NOMO-1 (cell line): Measurements from ENCODE around the gene WDR54.
A peak's percentile ranks its signal among the peaks of the same experiment; 100 is the strongest.
"Not testable (repeated sequence)": the region's sequence is repeated elsewhere in the genome, so short reads cannot be mapped to it uniquely, and the experiment has no call there.

Source experiments
- DNase-seq, 2 experiments: peaks; one replicate each; lab custom pipeline; 2025; ENCODE audit not compliant: unreplicated experiment in 2 of 2; lab: John Stamatoyannopoulos, UW

Gene WDR54

GRCh38 chr2:74401891-74402290, 19.6 kb upstream of the WDR54 start:
- no peak for DNase-seq

GRCh38 chr2:74406035-74406434, 15.5 kb upstream of the WDR54 start:
- DNase-seq = no peak

- DNase-seq = no peak
Measured at GRCh38 chr2:74407682-74408081, 13.8 kb upstream of the WDR54 start.

- no peak for DNase-seq
Measured at GRCh38 chr2:74413001-74413698, 8.4 kb upstream of the WDR54 start.

DNA sequence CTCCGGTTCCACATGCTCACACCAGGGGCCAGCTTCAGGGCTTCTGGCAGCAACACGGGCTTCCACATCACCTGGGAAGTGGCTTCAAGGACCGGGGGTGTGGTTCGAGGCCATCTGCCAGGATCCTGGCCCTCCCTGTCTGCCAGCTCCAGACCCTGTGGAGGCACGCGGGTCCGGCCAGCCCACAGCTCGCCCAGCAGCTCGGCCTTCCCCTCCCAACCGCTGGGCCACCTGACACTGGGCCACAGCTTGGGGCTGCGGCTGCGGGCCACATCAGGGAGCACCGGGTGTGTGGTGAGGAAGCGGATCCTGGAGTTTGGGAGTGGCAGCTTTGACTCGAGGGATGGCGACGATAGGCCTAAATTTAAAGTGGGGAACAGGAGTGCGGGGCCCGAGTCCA, 7.1 kb upstream of the WDR54 start:
- DNase-seq = no peak

GRCh38 chr2:74414881-74415761, 6.4 kb upstream of the WDR54 start:
- no peak for DNase-seq

DNA sequence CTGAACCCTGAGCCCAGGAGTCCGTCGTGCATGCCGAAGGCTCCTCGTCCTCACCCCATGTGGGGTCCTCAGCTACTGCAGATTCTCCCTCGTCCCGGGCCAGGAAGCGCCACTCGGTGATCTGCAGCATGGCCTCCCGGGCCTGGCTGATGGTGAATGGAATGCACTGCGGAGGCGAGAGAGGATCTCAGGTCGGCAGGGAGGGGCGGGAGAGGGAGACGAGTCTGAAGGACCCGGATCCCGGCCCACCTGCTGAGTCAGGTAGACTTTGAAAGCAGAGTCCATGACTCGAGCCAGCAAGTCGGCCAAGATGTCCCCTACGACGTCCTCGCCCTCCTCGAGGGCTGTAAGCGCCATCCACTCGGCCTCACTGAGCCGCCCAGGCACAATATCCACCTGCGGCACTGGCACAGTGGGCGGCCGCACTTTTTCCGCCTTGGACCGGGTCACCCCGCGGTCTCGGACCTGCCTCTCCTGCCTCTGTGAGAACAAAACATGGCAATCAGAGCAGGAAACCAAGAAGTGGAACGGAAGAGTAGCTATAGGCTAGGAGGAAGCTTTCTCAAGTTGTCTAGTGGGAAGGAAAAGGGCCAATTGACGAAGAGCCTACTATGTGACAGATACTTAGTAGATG, 5.7 kb upstream of the WDR54 start:
- no peak for DNase-seq

GRCh38 chr2:74416778-74417177, 4.8 kb upstream of the WDR54 start:
- DNase-seq = no peak

- no peak for DNase-seq
Measured at GRCh38 chr2:74417197-74417596, 4.3 kb upstream of the WDR54 start.

- DNase-seq = no peak
Measured at GRCh38 chr2:74417763-74418162, 3.8 kb upstream of the WDR54 start.

- DNase-seq = peak in 1 of 2 experiments; percentile 18
Measured at GRCh38 chr2:74418312-74418711, 3.2 kb upstream of the WDR54 start.

GRCh38 chr2:74419345-74419744, 2.2 kb upstream of the WDR54 start:
- DNase-seq = peak in 1 of 2 experiments; percentile 50

GRCh38 chr2:74420006-74420405, 1.5 kb upstream of the WDR54 start:
- no peak for DNase-seq

DNA sequence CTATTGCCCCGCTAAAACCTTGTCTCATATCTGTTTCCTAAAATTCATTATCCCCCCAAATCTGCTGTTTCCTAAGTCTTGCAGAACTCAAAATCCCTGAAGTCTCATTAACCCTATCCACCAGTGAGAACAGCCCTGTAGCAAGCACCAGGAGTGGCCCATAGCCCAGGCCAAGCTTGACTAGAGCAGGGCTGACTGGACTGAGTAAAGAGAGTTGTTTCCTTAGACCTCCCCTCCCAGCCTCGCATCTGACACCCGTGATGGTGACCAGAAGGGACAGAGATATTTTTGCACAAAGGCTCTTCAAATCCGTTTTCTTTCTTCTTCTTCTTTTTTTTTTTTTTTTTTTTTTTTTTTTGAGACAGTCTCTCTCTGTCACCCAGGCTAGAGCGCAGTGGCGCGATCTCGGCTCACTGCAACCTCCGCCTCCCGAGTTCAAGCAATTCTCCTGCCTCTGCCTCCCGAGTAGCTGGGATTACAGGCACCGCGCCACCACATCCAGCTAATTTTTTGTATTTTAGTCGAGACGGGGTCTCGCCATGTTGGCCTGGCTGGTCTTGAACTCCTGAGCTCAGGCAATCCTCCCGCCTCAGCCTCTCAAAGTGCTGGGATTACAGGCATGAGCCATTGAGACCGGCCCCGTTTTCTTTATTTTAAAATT, 957 bp upstream of the WDR54 start:
- not testable (repeated sequence) for DNase-seq

GRCh38 chr2:74423231-74424095, 1.9 kb downstream of the WDR54 start:
- DNase-seq = no peak

DNA sequence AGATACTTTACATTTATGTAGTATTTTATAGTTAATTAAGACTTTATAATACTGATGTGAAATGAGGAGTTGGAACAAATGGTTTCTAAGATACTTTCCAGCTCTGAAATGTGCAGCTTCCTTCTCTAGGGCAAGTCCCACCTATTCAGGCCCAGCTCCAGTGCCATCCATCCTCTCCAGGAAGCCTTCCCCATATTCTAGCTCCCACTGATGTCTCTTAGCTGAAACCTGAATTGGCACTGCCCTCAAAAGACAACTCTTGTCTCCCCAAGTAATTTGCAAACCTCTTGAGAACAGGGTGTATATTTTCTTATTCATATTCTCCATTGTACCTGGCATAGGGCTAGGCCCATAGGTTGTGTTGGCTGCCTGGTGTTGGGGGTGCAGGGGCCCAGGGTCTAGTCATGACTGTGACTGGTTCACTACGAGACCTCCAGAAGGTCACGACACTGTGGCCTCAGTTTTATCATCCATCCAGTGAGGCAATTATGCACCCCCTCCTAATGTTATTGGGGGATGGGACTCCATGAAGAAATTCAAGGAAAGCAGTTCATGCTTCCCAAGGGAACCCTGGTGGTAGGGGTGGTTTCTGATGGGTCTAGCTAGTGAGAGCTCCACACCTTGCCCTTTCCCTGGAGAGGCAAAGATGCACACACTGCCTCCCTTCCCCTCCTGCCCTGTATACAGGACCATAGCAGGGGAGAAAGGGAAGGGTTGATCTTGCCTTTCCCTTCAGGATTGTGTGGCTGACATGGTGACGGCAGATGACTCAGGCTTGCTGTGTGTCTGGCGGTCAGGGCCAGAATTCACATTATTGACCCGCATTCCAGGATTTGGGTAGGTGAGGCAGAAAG, 2.8 kb downstream of the WDR54 start:
- no peak for DNase-seq

- DNase-seq = no peak
Measured at GRCh38 chr2:74424995-74425406, 3.5 kb downstream of the WDR54 start.

- no peak for DNase-seq
Measured at GRCh38 chr2:74425523-74425922, 4.0 kb downstream of the WDR54 start.

GRCh38 chr2:74426181-74426758, 4.7 kb downstream of the WDR54 start:
- DNase-seq = no peak
